HepG2 (cell line): Measurements from ENCODE around the gene PDIA5. TPM values are rescaled to one million over a fixed set of nuclear protein-coding genes. Genes with fewer than 3 reads are reported as not detected.

Experiments used
- ATAC-seq: fragments of 200-7000 bp; cut with Tn5 transposase; 3 replicates; pipeline ENCODE4 v1.9.1; 2020; ENCODE audit warnings: mild to moderate bottlenecking, moderate library complexity
- BruUV-seq: library from RNA; stranded (reverse); fragments of 400-500 nt; replicated peaks from 2 replicates; lab custom pipeline; 2021; lab: Mats Ljungman, UMichigan
- CTCF ChIA-PET: fragments of 300-600 bp; formaldehyde crosslinking; extraction: SDS; loops from one replicate; lab custom pipeline; 2021; ENCODE audit warnings: low total read pairs, inconsistent platforms, low intra/inter-chr PET ratio; lab: Yijun Ruan, JAX
- POLR2A ChIA-PET: fragments of 350-600 bp; sonication (Branson Sonifier 250); formaldehyde crosslinking; loops from one replicate; lab custom pipeline; 2020; ENCODE audit warnings: antibody characterized with exemption, inconsistent platforms; lab: Yijun Ruan, JAX
- DNase-seq: peaks from one replicate; pipeline ENCODE4 v3.0.0-alpha.2; 2015; ENCODE audit warnings: low spot score
- FAIRE-seq: peaks from 3 replicates; lab custom pipeline; 2011; peaks lifted over from hg19 to GRCh38; lab: Jason Lieb, UNC
- H2AFZ ChIP-seq: one replicate; pipeline ENCODE4 v1.6.1; 2011; ENCODE audit warnings: low read length, inconsistent platforms
- H3K27ac ChIP-seq: fragments of 300-600 bp; 3 replicates; pipeline ENCODE4 v1.8.0; 2011; ENCODE audit warnings: mixed run types, mild to moderate bottlenecking, mixed read lengths, low read length, inconsistent platforms; ENCODE audit not compliant: insufficient read depth; ENCODE audit errors: extremely low read length
- H3K27me3 ChIP-seq, 2 experiments: fragments of 200-600 bp in 1 of 2; 2 replicates in 1 of 2; 3 replicates in 1 of 2; pipeline versions ENCODE4 v1.6.0 to v1.8.0; 2011; ENCODE audit warnings: low read length in 2 of 2, mild to moderate bottlenecking in 2 of 2, moderate library complexity in 2 of 2, inconsistent platforms in 1 of 2; ENCODE audit not compliant: insufficient read depth in 2 of 2, control insufficient read depth in 1 of 2
- H3K36me3 ChIP-seq, 2 experiments: fragments of 200-600 bp in 1 of 2; replicated peaks in 1 of 2; 2 replicates in 1 of 2; 3 replicates in 1 of 2; pipeline versions ENCODE4 v1.5.1 to v1.8.0; 2011; ENCODE audit warnings: low read length in 2 of 2, inconsistent platforms in 1 of 2; ENCODE audit not compliant: insufficient read depth in 2 of 2, control insufficient read depth in 1 of 2
- H3K4me1 ChIP-seq: 2 replicates; pipeline ENCODE4 v1.5.1; 2012; ENCODE audit warnings: low read length, inconsistent platforms; ENCODE audit not compliant: insufficient read depth
- H3K4me2 ChIP-seq: 2 replicates; pipeline ENCODE4 v1.6.0; 2011; ENCODE audit warnings: low read depth, low read length, inconsistent platforms
- H3K4me3 ChIP-seq, 3 experiments: fragments of 200-600 bp in 1 of 3; sonication (generic), shearing (Covaris generic) in 1 of 3; replicated peaks in 1 of 3; 2 replicates each; pipeline ENCODE4 v1.5.1; 2011 to 2016; ENCODE audit warnings: low read length in 3 of 3, inconsistent platforms in 2 of 3, low read depth in 2 of 3, mild to moderate bottlenecking in 2 of 3, control low read depth in 1 of 3, mixed read lengths in 1 of 3; ENCODE audit not compliant: insufficient read depth in 1 of 3
- H3K79me2 ChIP-seq: one replicate; pipeline ENCODE4 v1.6.1; 2011; ENCODE audit warnings: low read length, inconsistent platforms; ENCODE audit not compliant: insufficient read depth
- H3K9ac ChIP-seq: 2 replicates; pipeline ENCODE4 v1.6.0; 2011; ENCODE audit warnings: mild to moderate bottlenecking, low read depth, low read length, inconsistent platforms; ENCODE audit not compliant: insufficient read depth
- H3K9me3 ChIP-seq: 2 replicates; pipeline ENCODE4 v1.5.1; 2012; ENCODE audit warnings: mild to moderate bottlenecking, low read length
- H4K20me1 ChIP-seq: 2 replicates; pipeline ENCODE4 v1.6.0; 2011; ENCODE audit warnings: inconsistent platforms, mild to moderate bottlenecking, low read length, moderate library complexity; ENCODE audit not compliant: insufficient read depth
- KAT8 ChIP-seq: IDR thresholded peaks from 2 replicates; pipeline ENCODE4 v1.6.1; 2016; ENCODE audit warnings: missing genetic modification reagents, missing compliant biosample characterization
- ZNF770 ChIP-seq: sonication (generic); formaldehyde crosslinking; IDR thresholded peaks from 2 replicates; pipeline ENCODE4 v1.5.0; 2020; ENCODE audit warnings: mild to moderate bottlenecking, missing genetic modification reagents
- WGBS: methylation state at CpG from one replicate; pipeline ENCODE4 v1.1.6; 2017; ENCODE audit warnings: low lambda C conversion rate; 5-methylcytosine and 5-hydroxymethylcytosine counted together
- in situ Hi-C: cut with HindIII; loops from 2 replicates; pipeline ENCODE4 v1.10.0; 2017; ENCODE audit warnings: low pct_unique_long_range_greater_than_20kb; ENCODE audit not compliant: extremely low pct_ligation_motif_present
- intact Hi-C: fragments of 100-400 bp; cut with micrococcal nuclease; formaldehyde crosslinking; loops from one replicate; pipeline ENCODE4 v1.10.0; 2022; ENCODE audit not compliant: unreplicated experiment
- polyA plus RNA-seq, 8 experiments: library from polyadenylated mRNA; depleted of rRNA in 3 of 8; stranded (reverse) in 7 of 8; unstranded in 1 of 8; fragments of >200 nt; fragmentation: Illumina TruSeq in 4 of 8; extraction: Trizol in 4 of 8; gene quantifications; 2 replicates each; pipeline versions ENCODE4 v1.2.1 to v1.2.3, GENCODE V29; 2011 to 2016; ENCODE audit warnings: low read depth in 4 of 8, missing spikeins in 1 of 8, mixed read lengths in 1 of 8; ENCODE audit not compliant: insufficient read depth in 1 of 8
- total RNA-seq, 5 experiments: library from RNA; depleted of rRNA; stranded (reverse); fragments of >200 nt; fragmentation: Illumina TruSeq; extraction: Trizol; gene quantifications; 2 replicates each; pipeline ENCODE4 v1.2.3, GENCODE V29; 2016; ENCODE audit warnings: low read depth in 1 of 5

PDIA5 gene
- total and polyA plus RNA-seq, 2 of the 13 experiments (the other 11 are each of a cell fraction or from before 2014, with no cell fraction given), result 51.3 to 74.3 TPM

- ChIA-PET CTCF (no interaction called here), POLR2A (no interaction called here)
- Histone ChIP-seq H3K27me3 (peaks cover 0 to 25% of the 10 kb centered on the region in 2 experiments; a peak in 3 of 5 replicates), H4K20me1 (no peaks in the 10 kb centered on the region), H3K27ac (no peak overlapping the region), H3K4me2 (no peak overlapping the region), H3K36me3 (no peaks in the 10 kb centered on the region), H3K9ac (no peak overlapping the region), H3K79me2 (no peaks in the 10 kb centered on the region), H3K9me3 (no peaks in the 10 kb centered on the region), H3K4me3 (no peak overlapping the region), H2AFZ (no peak overlapping the region), H3K4me1 (no peaks in the 10 kb centered on the region)
- no peak for TF ChIP-seq KAT8 (CRISPR knock-in tag)
- no TSS peak for BruUV-seq
- intact Hi-C loops (loop anchor here (10.0 kb wide), 1 partner anchor 216 kb away; no protein-coding TSS in a partner anchor), in situ Hi-C loops (loop anchor here (25.0 kb wide), 1 partner anchor 276 kb away; no protein-coding TSS in a partner anchor)
- ATAC-seq (no peak), FAIRE-seq (no peak), DNase-seq (no peak)
These were observed 28.1 kb upstream of the PDIA5 start for GRCh38 chr3:123038751-123039150.

GRCh38 chr3:123039178-123039577 is 27.6 kb upstream of the PDIA5 start:
- FAIRE-seq, result no peak
- Histone ChIP-seq H3K36me3 (no peaks in the 10 kb centered on the region), H3K9me3 (no peaks in the 10 kb centered on the region), H3K79me2 (no peaks in the 10 kb centered on the region), H4K20me1 (no peaks in the 10 kb centered on the region), H3K4me1 (no peaks in the 10 kb centered on the region), H3K27me3 (peaks cover 0 to 25% of the 10 kb centered on the region in 2 experiments; a peak in 3 of 5 replicates), H3K4me3 (no peak overlapping the region), H3K9ac (no peak overlapping the region), H2AFZ (no peak overlapping the region), H3K4me2 (no peak overlapping the region), H3K27ac (no peak overlapping the region)
- no peak for DNase-seq
- no TSS peak for BruUV-seq
- no peak for ATAC-seq
- TF ChIP-seq ZNF770 (CRISPR knock-in tag), result no peak
- 23% methylated on average over 3 of the region's 3 CpGs for WGBS
- intact Hi-C loops (loop anchor here (10.0 kb wide), 1 partner anchor 216 kb away; no protein-coding TSS in a partner anchor), in situ Hi-C loops (loop anchor here (25.0 kb wide), 1 partner anchor 277 kb away; no protein-coding TSS in a partner anchor)
- CTCF ChIA-PET, result no interaction called here
- POLR2A ChIA-PET, result no interaction called here
